Trophoblast cell (in vitro differentiated cells and primary cell): ENCODE results near the gene MED25.
A peak's percentile ranks its signal among the peaks of the same experiment; 100 is the strongest.

Experiments used
- DNase-seq, 2 donors: peaks; one replicate each; pipeline ENCODE4 v3.0.0-alpha.2; 2016
- H2AFZ ChIP-seq: 2 replicates; pipeline ENCODE4 v1.6.1; 2013; ENCODE audit warnings: low read length, moderate library complexity, mild to moderate bottlenecking; ENCODE audit not compliant: insufficient read depth, poor library complexity
- H2AK5ac ChIP-seq: 2 replicates; pipeline ENCODE4 v1.6.1; 2013; ENCODE audit warnings: mild to moderate bottlenecking, low read length
- H2BK120ac ChIP-seq: 2 replicates; pipeline ENCODE4 v1.6.1; 2013; ENCODE audit warnings: low read length, mild to moderate bottlenecking, moderate library complexity; ENCODE audit not compliant: insufficient read depth, poor library complexity
- H2BK12ac ChIP-seq: 2 replicates; pipeline ENCODE4 v1.6.1; 2013; ENCODE audit warnings: mild to moderate bottlenecking, low read length, moderate library complexity
- H2BK5ac ChIP-seq: 2 replicates; pipeline ENCODE4 v1.6.1; 2013; ENCODE audit warnings: low read length, low read depth, moderate library complexity, mild to moderate bottlenecking; ENCODE audit not compliant: poor library complexity
- H3K14ac ChIP-seq: 2 replicates; pipeline ENCODE4 v1.6.1; 2013; ENCODE audit warnings: mild to moderate bottlenecking, low read length
- H3K18ac ChIP-seq: 2 replicates; pipeline ENCODE4 v1.6.1; 2013; ENCODE audit warnings: mild to moderate bottlenecking, low read length
- H3K23ac ChIP-seq: 2 replicates; pipeline ENCODE4 v1.6.1; 2013; ENCODE audit warnings: low read length
- H3K27ac ChIP-seq: 2 replicates; pipeline ENCODE4 v1.5.1; 2013; ENCODE audit warnings: low read depth, mild to moderate bottlenecking, inconsistent platforms, low read length, moderate library complexity
- H3K27me3 ChIP-seq: 2 replicates; pipeline ENCODE4 v1.6.1; 2013; ENCODE audit warnings: inconsistent platforms, mild to moderate bottlenecking, low read length, moderate library complexity; ENCODE audit not compliant: insufficient read depth
- H3K36me3 ChIP-seq, 2 experiments: 1 replicate in 1 of 2; 2 replicates in 1 of 2; pipeline ENCODE4 v1.6.1; 2013; ENCODE audit warnings: low read length in 2 of 2, mild to moderate bottlenecking in 2 of 2, moderate library complexity in 1 of 2; ENCODE audit not compliant: insufficient read depth in 2 of 2, control insufficient read depth in 1 of 2
- H3K4ac ChIP-seq: 2 replicates; pipeline ENCODE4 v1.6.1; 2013; ENCODE audit warnings: low read depth, mild to moderate bottlenecking, low read length, moderate library complexity
- H3K4me1 ChIP-seq, 2 experiments: 1 replicate in 1 of 2; 2 replicates in 1 of 2; pipeline ENCODE4 v1.6.1; 2013; ENCODE audit warnings: low read length in 2 of 2, mild to moderate bottlenecking in 2 of 2, moderate library complexity in 1 of 2; ENCODE audit not compliant: insufficient read depth in 2 of 2, control insufficient read depth in 1 of 2
- H3K4me2 ChIP-seq: 2 replicates; pipeline ENCODE4 v1.6.1; 2013; ENCODE audit warnings: inconsistent platforms, mild to moderate bottlenecking, low read length, moderate library complexity
- H3K4me3 ChIP-seq: 2 replicates; pipeline ENCODE4 v1.5.1; 2013; ENCODE audit warnings: mild to moderate bottlenecking, low read depth, low read length, inconsistent platforms
- H3K79me1 ChIP-seq: one replicate; pipeline ENCODE4 v1.6.1; 2013; ENCODE audit warnings: low read length
- H3K79me2 ChIP-seq: 2 replicates; pipeline ENCODE4 v1.6.1; 2013; ENCODE audit warnings: low read length, mild to moderate bottlenecking; ENCODE audit not compliant: control insufficient read depth, insufficient read depth, poor library complexity
- H3K9ac ChIP-seq: 2 replicates; pipeline ENCODE4 v1.6.1; 2013; ENCODE audit warnings: mild to moderate bottlenecking, low read length
- H3K9me3 ChIP-seq: 2 replicates; pipeline ENCODE4 v1.6.1; 2013; ENCODE audit warnings: low read depth, mild to moderate bottlenecking, control low read depth, inconsistent platforms, low read length; ENCODE audit not compliant: insufficient read depth
- H4K12ac ChIP-seq: 2 replicates; pipeline ENCODE4 v1.6.1; 2013; ENCODE audit warnings: low read depth, mild to moderate bottlenecking, low read length, moderate library complexity
- H4K8ac ChIP-seq: 2 replicates; pipeline ENCODE4 v1.6.1; 2013; ENCODE audit warnings: low read depth, mild to moderate bottlenecking, low read length, moderate library complexity
- H4K91ac ChIP-seq: one replicate; pipeline ENCODE4 v1.6.1; 2013; ENCODE audit warnings: low read depth, mild to moderate bottlenecking, low read length, moderate library complexity
- WGBS: extraction: QIAGEN DNeasy Blood & Tissue Kit; methylation state at CpG from one replicate; pipeline ENCODE4 v1.1.7; 2013; ENCODE audit warnings: missing lambda C conversion rate; ENCODE audit not compliant: insufficient read length, insufficient coverage; ENCODE audit errors: extremely low coverage; 5-methylcytosine and 5-hydroxymethylcytosine counted together

Gene MED25

GRCh38 chr19:49812452-49812996 lies 5.6 kb upstream of the MED25 start:
- Histone ChIP-seq H3K4ac (peak overlapping the region; percentile 58), H4K91ac (peak overlapping the region; percentile 84)

GRCh38 chr19:49812997-49813861 lies 4.9 kb upstream of the MED25 start, which contains the start of gene FUZ:
TSS of gene FUZ (minus strand) at chr19:49813292. CDS start at chr19:49813106, 186 bp downstream.
- peaks cover 16% of the 10 kb centered on the region for H3K79me1 ChIP-seq
- WGBS, result no CpG with 5 or more reads among the region's 45 CpGs
- peak within 1 kb of the TSS; percentile 93 for H4K8ac ChIP-seq
- H2AK5ac ChIP-seq, result peak within 1 kb of the TSS; percentile 44
- peak within 1 kb of the TSS; percentile 87 for H2BK120ac ChIP-seq
- peaks cover 6% of the 10 kb centered on the region for H3K79me2 ChIP-seq
- peaks cover 9 to 16% of the 10 kb centered on the region in 2 experiments for H3K4me1 ChIP-seq
- no peaks in the 10 kb centered on the region for H3K27me3 ChIP-seq
- H3K4ac ChIP-seq, result peak within 1 kb of the TSS; percentile 58
- H3K14ac ChIP-seq, result peak within 1 kb of the TSS; percentile 80
- peak; percentile 99 for DNase-seq
- peak within 1 kb of the TSS; percentile 64 for H3K18ac ChIP-seq
- no peaks in the 10 kb centered on the region for H3K9me3 ChIP-seq
- H4K12ac ChIP-seq, result peak within 1 kb of the TSS; percentile 85
- peak within 1 kb of the TSS; percentile 88 for H3K9ac ChIP-seq
- peak within 1 kb of the TSS; percentile 84 for H4K91ac ChIP-seq
- H2BK12ac ChIP-seq, result no peak within 1 kb of the TSS
- H3K27ac ChIP-seq, result peak within 1 kb of the TSS; percentile 37
- peak within 1 kb of the TSS; percentile 64 for H2BK5ac ChIP-seq
- no peaks in the 10 kb centered on the region for H3K36me3 ChIP-seq
- H3K23ac ChIP-seq, result no peak within 1 kb of the TSS
- peak within 1 kb of the TSS; percentile 83 for H3K4me3 ChIP-seq
- peak within 1 kb of the TSS; percentile 94 for H2AFZ ChIP-seq
- peak within 1 kb of the TSS; percentile 73 for H3K4me2 ChIP-seq

More at GRCh38 chr19:49812452-49812996, 5.6 kb upstream of the MED25 start:
- peak overlapping the region; percentile 73 for H3K4me3 ChIP-seq
- no peaks in the 10 kb centered on the region for H3K27me3 ChIP-seq
- peak overlapping the region; percentile 54 for H2BK5ac ChIP-seq
- H3K79me2 ChIP-seq, result peaks cover 3% of the 10 kb centered on the region
- peak overlapping the region; percentile 80 for H3K14ac ChIP-seq
- peaks cover 12% of the 10 kb centered on the region for H3K79me1 ChIP-seq
- WGBS, result no CpG with 5 or more reads among the region's 11 CpGs
- H3K23ac ChIP-seq, result no peak overlapping the region
- H2BK120ac ChIP-seq, result peak overlapping the region; percentile 87
- peak overlapping the region; percentile 17 for H3K9ac ChIP-seq
- peaks cover 9 to 16% of the 10 kb centered on the region in 2 experiments for H3K4me1 ChIP-seq
- no peak overlapping the region for H3K27ac ChIP-seq
- H4K12ac ChIP-seq, result peak overlapping the region; percentile 85
- peak overlapping the region; percentile 94 for H2AFZ ChIP-seq
- H2BK12ac ChIP-seq, result no peak overlapping the region
- peak overlapping the region; percentile 44 for H2AK5ac ChIP-seq
- H3K18ac ChIP-seq, result peak overlapping the region; percentile 64
- DNase-seq, result no peak
- no peaks in the 10 kb centered on the region for H3K9me3 ChIP-seq
- H3K4me2 ChIP-seq, result peak overlapping the region; percentile 73
- peak overlapping the region; percentile 93 for H4K8ac ChIP-seq
- peaks cover 2 to 4% of the 10 kb centered on the region in 2 experiments for H3K36me3 ChIP-seq

- Histone ChIP-seq H3K27ac (no peak overlapping the region), H3K9me3 (no peaks in the 10 kb centered on the region), H3K79me1 (peaks cover 20% of the 10 kb centered on the region), H2BK12ac (no peak overlapping the region), H2BK120ac (no peak overlapping the region), H2BK5ac (no peak overlapping the region), H3K36me3 (no peaks in the 10 kb centered on the region), H3K14ac (no peak overlapping the region), H4K12ac (no peak overlapping the region), H3K23ac (no peak overlapping the region), H3K27me3 (no peaks in the 10 kb centered on the region), H2AK5ac (no peak overlapping the region), H3K4me2 (no peak overlapping the region), H3K4ac (no peak overlapping the region), H3K18ac (no peak overlapping the region), H4K91ac (no peak overlapping the region), H2AFZ (no peak overlapping the region), H3K4me3 (no peak overlapping the region), H3K9ac (no peak overlapping the region), H4K8ac (no peak overlapping the region), H3K4me1 (peaks cover 10 to 17% of the 10 kb centered on the region in 2 experiments), H3K79me2 (peaks cover 13% of the 10 kb centered on the region)
- WGBS, result no CpG with 5 or more reads among the region's 1 CpG
- peak in 1 of 2 donors; percentile 55 for DNase-seq
These were observed 4.1 kb upstream of the MED25 start for GRCh38 chr19:49814010-49814409.

- DNase-seq, result peak in 1 of 2 donors; percentile 13
- Histone ChIP-seq H3K4ac (no peak overlapping the region), H3K36me3 (peaks cover 9 to 11% of the 10 kb centered on the region in 2 experiments), H4K91ac (no peak overlapping the region), H4K12ac (no peak overlapping the region), H3K79me1 (peaks cover 17% of the 10 kb centered on the region), H3K27me3 (no peaks in the 10 kb centered on the region), H3K9me3 (no peaks in the 10 kb centered on the region), H3K23ac (no peak overlapping the region), H3K4me3 (no peak overlapping the region), H3K4me1 (peaks cover 10 to 12% of the 10 kb centered on the region in 2 experiments), H3K27ac (no peak overlapping the region), H2AFZ (peak overlapping the region; percentile 15), H2AK5ac (no peak overlapping the region), H3K14ac (no peak overlapping the region), H3K4me2 (no peak overlapping the region), H2BK120ac (no peak overlapping the region), H4K8ac (no peak overlapping the region), H2BK5ac (no peak overlapping the region), H3K18ac (no peak overlapping the region), H2BK12ac (no peak overlapping the region), H3K9ac (no peak overlapping the region), H3K79me2 (peaks cover 13% of the 10 kb centered on the region)
- WGBS, result no CpG with 5 or more reads among the region's 14 CpGs
These were observed 1.5 kb upstream of the MED25 start for GRCh38 chr19:49816590-49816989.
